HepG2 (cell line): ENCODE results near the gene UNC93A. TPM values are rescaled to one million over a fixed set of nuclear protein-coding genes. Genes with fewer than 3 reads are reported as not detected.

Experiments
- BRCA1 ChIP-seq: sonication (generic); formaldehyde crosslinking; IDR thresholded peaks from 2 replicates; pipeline ENCODE4 v1.4.0; 2020; ENCODE audit warnings: missing genetic modification reagents
- FOXP1 ChIP-seq, 2 experiments: fragments of 450-650 bp in 1 of 2; IDR thresholded peaks; 2 replicates each; pipeline ENCODE4 v1.6.1; 2017 to 2018; ENCODE audit warnings: antibody characterized with exemption in 1 of 2
- GABPA ChIP-seq, 2 experiments: IDR thresholded peaks; 2 replicates each; pipeline ENCODE4 v1.6.1; 2011 to 2016; ENCODE audit warnings: low read depth in 2 of 2, low read length in 1 of 2, missing biosample characterization in 1 of 2, missing genetic modification characterization in 1 of 2
- HOXA5 ChIP-seq: sonication (generic); formaldehyde crosslinking; IDR thresholded peaks from 2 replicates; pipeline ENCODE4 v1.4.0; 2020; ENCODE audit warnings: missing genetic modification reagents
- MTF2 ChIP-seq: sonication (generic); formaldehyde crosslinking; IDR thresholded peaks from 2 replicates; pipeline ENCODE4 v1.5.0; 2020; ENCODE audit warnings: missing genetic modification reagents, borderline replicate concordance
- SRF ChIP-seq: IDR thresholded peaks from 2 replicates; pipeline ENCODE4 v1.6.1; 2011; ENCODE audit warnings: mild to moderate bottlenecking, low read depth, low read length, moderate library complexity
- TAF15 ChIP-seq: fragments of 200-400 bp; formaldehyde crosslinking; IDR thresholded peaks from one replicate; pipeline ENCODE4 v1.6.1; 2018; ENCODE audit warnings: mild to moderate bottlenecking, low read depth, low read length; ENCODE audit not compliant: poor library complexity, severe bottlenecking
- TP53 ChIP-seq: sonication (generic); formaldehyde crosslinking; conservative IDR thresholded peaks from 2 replicates; pipeline ENCODE4 v1.4.0; 2020; ENCODE audit warnings: missing genetic modification reagents
- ZBTB20 ChIP-seq: sonication (generic); formaldehyde crosslinking; IDR thresholded peaks from 2 replicates; pipeline ENCODE4 v1.8.1; 2023; ENCODE audit warnings: missing genetic modification reagents, low read depth, mild to moderate bottlenecking, borderline replicate concordance
- ZNF232 ChIP-seq: sonication (generic); formaldehyde crosslinking; IDR thresholded peaks from 2 replicates; pipeline ENCODE4 v1.4.0; 2020; ENCODE audit warnings: missing genetic modification reagents, borderline replicate concordance
- ZNF263 ChIP-seq: sonication (generic); formaldehyde crosslinking; IDR thresholded peaks from 2 replicates; pipeline ENCODE4 v1.4.0; 2020; ENCODE audit warnings: missing genetic modification reagents
- ZNF382 ChIP-seq: sonication (generic); formaldehyde crosslinking; IDR thresholded peaks from 2 replicates; pipeline ENCODE4 v1.5.0; 2020; ENCODE audit warnings: missing genetic modification reagents, mild to moderate bottlenecking, borderline replicate concordance
- ZNF543 ChIP-seq: sonication (generic); formaldehyde crosslinking; IDR thresholded peaks from 2 replicates; pipeline ENCODE4 v1.4.0; 2020; ENCODE audit warnings: mild to moderate bottlenecking, missing genetic modification reagents
- ZNF607 ChIP-seq: sonication (generic); formaldehyde crosslinking; IDR thresholded peaks from 2 replicates; pipeline ENCODE4 v1.5.1; 2020; ENCODE audit warnings: missing genetic modification reagents, mild to moderate bottlenecking, borderline replicate concordance
- ZNF652 ChIP-seq: IDR thresholded peaks from 2 replicates; pipeline ENCODE4 v1.6.1; 2016; ENCODE audit warnings: low read depth, borderline replicate concordance
- polyA plus RNA-seq, 8 experiments: library from polyadenylated mRNA; depleted of rRNA in 3 of 8; stranded (reverse) in 7 of 8; unstranded in 1 of 8; fragments of >200 nt; fragmentation: Illumina TruSeq in 4 of 8; extraction: Trizol in 4 of 8; gene quantifications; 2 replicates each; pipeline versions ENCODE4 v1.2.1 to v1.2.3, GENCODE V29; 2011 to 2016; ENCODE audit warnings: low read depth in 4 of 8, missing spikeins in 1 of 8, mixed read lengths in 1 of 8; ENCODE audit not compliant: insufficient read depth in 1 of 8
- total RNA-seq, 5 experiments: library from RNA; depleted of rRNA; stranded (reverse); fragments of >200 nt; fragmentation: Illumina TruSeq; extraction: Trizol; gene quantifications; 2 replicates each; pipeline ENCODE4 v1.2.3, GENCODE V29; 2016; ENCODE audit warnings: low read depth in 1 of 5
- TF ChIP-seq, protein P1 (sequence below): IDR thresholded peaks from 2 replicates; pipeline ENCODE4 v1.6.1; 2016; ENCODE audit warnings: mild to moderate bottlenecking
- TF ChIP-seq, protein P2 (sequence below): sonication (generic); formaldehyde crosslinking; IDR thresholded peaks from 2 replicates; pipeline ENCODE4 v1.8.0; 2022; ENCODE audit warnings: missing genetic modification reagents, mild to moderate bottlenecking, moderate library complexity, borderline replicate concordance
- TF ChIP-seq, protein P3 (sequence below): sonication (generic); formaldehyde crosslinking; IDR thresholded peaks from 2 replicates; pipeline ENCODE4 v1.4.0; 2020; ENCODE audit warnings: mild to moderate bottlenecking, low read depth, missing genetic modification reagents
- TF ChIP-seq, protein P4 (sequence below): sonication (generic); formaldehyde crosslinking; IDR thresholded peaks from 2 replicates; pipeline ENCODE4 v1.4.0; 2020; ENCODE audit warnings: missing genetic modification reagents

Gene UNC93A
- total and polyA plus RNA-seq, 2 of the 13 experiments (the other 11 are each of a cell fraction or from before 2014, with no cell fraction given), result 11.0 to 42.7 TPM

DNA sequence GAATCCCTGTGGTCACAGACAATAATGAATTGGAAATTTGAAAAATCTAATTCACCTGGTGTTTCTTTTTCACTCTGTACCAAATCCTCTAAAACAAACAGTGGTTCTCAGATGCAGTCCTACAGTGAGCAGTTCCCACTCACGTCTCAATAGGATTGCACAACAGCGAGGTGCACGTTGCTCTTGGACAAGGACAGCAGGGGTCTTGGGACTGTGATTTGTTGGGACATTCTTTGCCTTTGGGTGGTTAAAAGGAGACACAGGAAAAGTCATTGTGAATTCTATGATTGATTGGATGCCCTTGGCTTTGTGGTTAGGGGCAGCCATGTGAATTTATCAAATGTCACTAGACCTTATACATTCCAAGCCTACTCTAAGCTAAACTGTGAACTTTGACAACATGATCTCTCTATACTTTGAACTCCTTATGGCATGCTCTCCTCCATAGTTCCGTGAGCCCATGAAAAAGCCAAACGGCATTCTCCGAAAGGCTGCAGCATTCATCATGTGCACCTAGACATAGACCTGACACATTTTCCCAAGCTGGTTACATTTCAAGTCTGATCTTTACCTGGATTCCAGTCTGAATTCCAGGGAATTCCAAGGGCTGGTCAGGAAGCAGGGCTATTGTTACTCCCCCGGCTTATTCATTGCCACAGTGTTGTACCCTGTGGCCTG is 647 bp downstream of the UNC93A start (continued):
- TF ChIP-seq MTF2 (CRISPR knock-in tag) (no peak), SRF (no peak), ZNF543 (CRISPR knock-in tag) (no peak), ZNF232 (CRISPR knock-in tag) (no peak), ZNF382 (CRISPR knock-in tag) (no peak), GABPA (IDR thresholded peaks at IDR 0.05; ENCODE audit: low read depth, low read length) (no peak), GABPA (CRISPR knock-in tag; IDR thresholded peaks at IDR 0.05; ENCODE audit: low read depth) (peak; percentile 8; the same call in 1 of the 2 replicates), HOXA5 (CRISPR knock-in tag) (0 out of 2 replicates have a peak, but pooled peaks have one; percentile 15), TP53 (no peak), ZNF607 (no peak), FOXP1 (IDR thresholded peaks at IDR 0.05) (no peak), FOXP1 (CRISPR knock-in tag; IDR thresholded peaks at IDR 0.05) (peak; percentile 10; the same call in 1 of the 2 replicates), BRCA1 (no peak), ZNF263 (no peak), ZBTB20 (CRISPR knock-in tag) (peak; percentile 63; the same call in 1 of the 2 replicates), ZNF652 (CRISPR knock-in tag) (no peak), TAF15 (no peak)
- TF ChIP-seq, protein P1, sequence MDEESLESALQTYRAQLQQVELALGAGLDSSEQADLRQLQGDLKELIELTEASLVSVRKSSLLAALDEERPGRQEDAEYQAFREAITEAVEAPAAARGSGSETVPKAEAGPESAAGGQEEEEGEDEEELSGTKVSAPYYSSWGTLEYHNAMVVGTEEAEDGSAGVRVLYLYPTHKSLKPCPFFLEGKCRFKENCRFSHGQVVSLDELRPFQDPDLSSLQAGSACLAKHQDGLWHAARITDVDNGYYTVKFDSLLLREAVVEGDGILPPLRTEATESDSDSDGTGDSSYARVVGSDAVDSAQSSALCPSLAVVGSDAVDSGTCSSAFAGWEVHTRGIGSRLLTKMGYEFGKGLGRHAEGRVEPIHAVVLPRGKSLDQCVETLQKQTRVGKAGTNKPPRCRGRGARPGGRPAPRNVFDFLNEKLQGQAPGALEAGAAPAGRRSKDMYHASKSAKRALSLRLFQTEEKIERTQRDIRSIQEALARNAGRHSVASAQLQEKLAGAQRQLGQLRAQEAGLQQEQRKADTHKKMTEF, result no peak
- TF ChIP-seq, protein P2, sequence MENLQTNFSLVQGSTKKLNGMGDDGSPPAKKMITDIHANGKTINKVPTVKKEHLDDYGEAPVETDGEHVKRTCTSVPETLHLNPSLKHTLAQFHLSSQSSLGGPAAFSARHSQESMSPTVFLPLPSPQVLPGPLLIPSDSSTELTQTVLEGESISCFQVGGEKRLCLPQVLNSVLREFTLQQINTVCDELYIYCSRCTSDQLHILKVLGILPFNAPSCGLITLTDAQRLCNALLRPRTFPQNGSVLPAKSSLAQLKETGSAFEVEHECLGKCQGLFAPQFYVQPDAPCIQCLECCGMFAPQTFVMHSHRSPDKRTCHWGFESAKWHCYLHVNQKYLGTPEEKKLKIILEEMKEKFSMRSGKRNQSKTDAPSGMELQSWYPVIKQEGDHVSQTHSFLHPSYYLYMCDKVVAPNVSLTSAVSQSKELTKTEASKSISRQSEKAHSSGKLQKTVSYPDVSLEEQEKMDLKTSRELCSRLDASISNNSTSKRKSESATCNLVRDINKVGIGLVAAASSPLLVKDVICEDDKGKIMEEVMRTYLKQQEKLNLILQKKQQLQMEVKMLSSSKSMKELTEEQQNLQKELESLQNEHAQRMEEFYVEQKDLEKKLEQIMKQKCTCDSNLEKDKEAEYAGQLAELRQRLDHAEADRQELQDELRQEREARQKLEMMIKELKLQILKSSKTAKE, result peak; percentile 58; the same call in 1 of the 2 replicates
- TF ChIP-seq, protein P3, sequence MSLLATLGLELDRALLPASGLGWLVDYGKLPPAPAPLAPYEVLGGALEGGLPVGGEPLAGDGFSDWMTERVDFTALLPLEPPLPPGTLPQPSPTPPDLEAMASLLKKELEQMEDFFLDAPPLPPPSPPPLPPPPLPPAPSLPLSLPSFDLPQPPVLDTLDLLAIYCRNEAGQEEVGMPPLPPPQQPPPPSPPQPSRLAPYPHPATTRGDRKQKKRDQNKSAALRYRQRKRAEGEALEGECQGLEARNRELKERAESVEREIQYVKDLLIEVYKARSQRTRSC (CRISPR knock-in tag), result no peak
- TF ChIP-seq, protein P4, sequence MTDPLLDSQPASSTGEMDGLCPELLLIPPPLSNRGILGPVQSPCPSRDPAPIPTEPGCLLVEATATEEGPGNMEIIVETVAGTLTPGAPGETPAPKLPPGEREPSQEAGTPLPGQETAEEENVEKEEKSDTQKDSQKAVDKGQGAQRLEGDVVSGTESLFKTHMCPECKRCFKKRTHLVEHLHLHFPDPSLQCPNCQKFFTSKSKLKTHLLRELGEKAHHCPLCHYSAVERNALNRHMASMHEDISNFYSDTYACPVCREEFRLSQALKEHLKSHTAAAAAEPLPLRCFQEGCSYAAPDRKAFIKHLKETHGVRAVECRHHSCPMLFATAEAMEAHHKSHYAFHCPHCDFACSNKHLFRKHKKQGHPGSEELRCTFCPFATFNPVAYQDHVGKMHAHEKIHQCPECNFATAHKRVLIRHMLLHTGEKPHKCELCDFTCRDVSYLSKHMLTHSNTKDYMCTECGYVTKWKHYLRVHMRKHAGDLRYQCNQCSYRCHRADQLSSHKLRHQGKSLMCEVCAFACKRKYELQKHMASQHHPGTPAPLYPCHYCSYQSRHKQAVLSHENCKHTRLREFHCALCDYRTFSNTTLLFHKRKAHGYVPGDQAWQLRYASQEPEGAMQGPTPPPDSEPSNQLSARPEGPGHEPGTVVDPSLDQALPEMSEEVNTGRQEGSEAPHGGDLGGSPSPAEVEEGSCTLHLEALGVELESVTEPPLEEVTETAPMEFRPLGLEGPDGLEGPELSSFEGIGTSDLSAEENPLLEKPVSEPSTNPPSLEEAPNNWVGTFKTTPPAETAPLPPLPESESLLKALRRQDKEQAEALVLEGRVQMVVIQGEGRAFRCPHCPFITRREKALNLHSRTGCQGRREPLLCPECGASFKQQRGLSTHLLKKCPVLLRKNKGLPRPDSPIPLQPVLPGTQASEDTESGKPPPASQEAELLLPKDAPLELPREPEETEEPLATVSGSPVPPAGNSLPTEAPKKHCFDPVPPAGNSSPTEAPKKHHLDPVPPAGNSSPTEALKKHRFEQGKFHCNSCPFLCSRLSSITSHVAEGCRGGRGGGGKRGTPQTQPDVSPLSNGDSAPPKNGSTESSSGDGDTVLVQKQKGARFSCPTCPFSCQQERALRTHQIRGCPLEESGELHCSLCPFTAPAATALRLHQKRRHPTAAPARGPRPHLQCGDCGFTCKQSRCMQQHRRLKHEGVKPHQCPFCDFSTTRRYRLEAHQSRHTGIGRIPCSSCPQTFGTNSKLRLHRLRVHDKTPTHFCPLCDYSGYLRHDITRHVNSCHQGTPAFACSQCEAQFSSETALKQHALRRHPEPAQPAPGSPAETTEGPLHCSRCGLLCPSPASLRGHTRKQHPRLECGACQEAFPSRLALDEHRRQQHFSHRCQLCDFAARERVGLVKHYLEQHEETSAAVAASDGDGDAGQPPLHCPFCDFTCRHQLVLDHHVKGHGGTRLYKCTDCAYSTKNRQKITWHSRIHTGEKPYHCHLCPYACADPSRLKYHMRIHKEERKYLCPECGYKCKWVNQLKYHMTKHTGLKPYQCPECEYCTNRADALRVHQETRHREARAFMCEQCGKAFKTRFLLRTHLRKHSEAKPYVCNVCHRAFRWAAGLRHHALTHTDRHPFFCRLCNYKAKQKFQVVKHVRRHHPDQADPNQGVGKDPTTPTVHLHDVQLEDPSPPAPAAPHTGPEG, result no peak
